GM12878 (cell line): Measurements from ENCODE around the gene UGGT2. TPM values are rescaled to one million over a fixed set of nuclear protein-coding genes. Genes with fewer than 3 reads are reported as not detected.

Experiments used
- CBFB ChIP-seq: IDR thresholded peaks from 2 replicates; pipeline ENCODE4 v1.6.1; 2016; ENCODE audit warnings: antibody characterized with exemption, low read depth
- ETV6 ChIP-seq, 2 experiments: fragments of 450-650 bp in 1 of 2; IDR thresholded peaks in 1 of 2; conservative IDR thresholded peaks in 1 of 2; 2 replicates each; pipeline ENCODE4 v1.6.1; 2014; ENCODE audit warnings: antibody characterized with exemption in 1 of 2, borderline replicate concordance in 1 of 2, low read depth in 1 of 2, mild to moderate bottlenecking in 1 of 2, moderate library complexity in 1 of 2
- FOXM1 ChIP-seq: IDR thresholded peaks from 2 replicates; pipeline ENCODE4 v1.6.1; 2012; ENCODE audit warnings: low read depth, mild to moderate bottlenecking, inconsistent platforms, low read length, moderate library complexity
- HDAC6 ChIP-seq: fragments of 200-600 bp; sonication (generic); IDR thresholded peaks from one replicate; pipeline ENCODE4 v1.8.0; 2017; ENCODE audit warnings: antibody characterized with exemption; ENCODE audit not compliant: unreplicated experiment
- IRF3 ChIP-seq: fragments of 450-650 bp; IDR thresholded peaks from 2 replicates; pipeline ENCODE4 v1.6.1; 2014; ENCODE audit warnings: mild to moderate bottlenecking
- TBL1XR1 ChIP-seq: IDR thresholded peaks from 2 replicates; pipeline ENCODE4 v1.6.1; 2012; ENCODE audit warnings: low read depth, low read length, improper control_type of control experiment
- TCF7 ChIP-seq: IDR thresholded peaks from 2 replicates; pipeline ENCODE4 v1.6.1; 2014; ENCODE audit warnings: antibody characterized with exemption, borderline replicate concordance
- USF2 ChIP-seq: IDR thresholded peaks from 2 replicates; pipeline ENCODE4 v1.6.1; 2011; ENCODE audit warnings: low read depth, low read length, improper control_type of control experiment, borderline replicate concordance
- WRNIP1 ChIP-seq: IDR thresholded peaks from 2 replicates; pipeline ENCODE4 v1.6.1; 2011; ENCODE audit warnings: low read depth, low read length, improper control_type of control experiment, borderline replicate concordance
- ZBTB11 ChIP-seq: fragments of 450-650 bp; formaldehyde crosslinking; IDR thresholded peaks from 2 replicates; pipeline ENCODE4 v1.5.0; 2022; ENCODE audit warnings: mild to moderate bottlenecking, missing genetic modification characterization
- polyA plus RNA-seq, 11 experiments: library from polyadenylated mRNA; depleted of rRNA in 4 of 11; unstranded in 6 of 11; stranded (reverse) in 5 of 11; fragments of >200 nt; fragmentation: Nextera tagmentation in 4 of 11; fragmentation: Illumina TruSeq in 1 of 11; extraction: Ambion mirVana in 4 of 11; extraction: Trizol in 1 of 11; gene quantifications; 1 replicate in 1 of 11; 2 replicates in 10 of 11; pipeline versions ENCODE4 v1.2.1 to v1.2.3, GENCODE V29; 2011 to 2016; ENCODE audit warnings: inconsistent platforms in 2 of 11, missing spikeins in 2 of 11, low read depth in 1 of 11
- total RNA-seq, 4 experiments: library from RNA; depleted of rRNA in 3 of 4; stranded (reverse); fragments of >200 nt in 3 of 4; fragmentation: Illumina TruSeq in 1 of 4; extraction: Trizol in 1 of 4; gene quantifications; 2 replicates each; pipeline versions ENCODE4 v1.2.1 to v1.2.3, GENCODE V29; 2013 to 2021
- TF ChIP-seq, protein P1 (sequence below): fragments of 150-350 bp; IDR thresholded peaks from 2 replicates; pipeline ENCODE4 v1.6.1; 2016; ENCODE audit warnings: low read depth, low read length

The UGGT2 gene
- total and polyA plus RNA-seq, 10 of the 15 experiments (the other 5 are each of a cell fraction or from before 2014, with no cell fraction given), result 4.9 to 29.0 (median 17.3) TPM

DNA sequence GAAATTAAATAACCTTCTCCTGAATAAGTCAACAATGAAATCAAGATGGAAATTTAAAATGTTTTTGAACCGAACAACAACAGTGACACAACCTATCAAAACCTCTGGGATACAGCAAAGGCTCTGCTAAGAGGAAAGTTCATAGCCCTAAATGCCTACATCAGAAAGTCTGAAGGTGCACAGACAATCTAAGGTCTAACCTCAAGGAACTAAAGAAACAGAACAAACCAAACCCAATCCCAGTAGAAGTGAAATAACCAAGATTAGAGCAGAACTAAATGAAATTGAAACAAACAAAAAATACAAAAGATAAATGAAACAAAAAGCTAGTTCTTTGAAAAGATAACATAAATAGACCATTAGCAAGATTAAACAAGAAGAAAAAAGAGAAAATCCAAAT, 9.0 kb downstream of the UGGT2 start (continued):
- TF ChIP-seq USF2, result no peak
- TF ChIP-seq TCF7, result no peak
- no peak for TF ChIP-seq FOXM1
- TF ChIP-seq HDAC6, result no peak
- no peak for TF ChIP-seq ETV6 (conservative IDR thresholded peaks at IDR 0.05 in 1 of 2, IDR thresholded peaks at IDR 0.05 in 1 of 2; ENCODE audit: borderline replicate concordance in 1 of 2, low read depth in 1 of 2)
- no peak for TF ChIP-seq WRNIP1
- TF ChIP-seq, protein P1, sequence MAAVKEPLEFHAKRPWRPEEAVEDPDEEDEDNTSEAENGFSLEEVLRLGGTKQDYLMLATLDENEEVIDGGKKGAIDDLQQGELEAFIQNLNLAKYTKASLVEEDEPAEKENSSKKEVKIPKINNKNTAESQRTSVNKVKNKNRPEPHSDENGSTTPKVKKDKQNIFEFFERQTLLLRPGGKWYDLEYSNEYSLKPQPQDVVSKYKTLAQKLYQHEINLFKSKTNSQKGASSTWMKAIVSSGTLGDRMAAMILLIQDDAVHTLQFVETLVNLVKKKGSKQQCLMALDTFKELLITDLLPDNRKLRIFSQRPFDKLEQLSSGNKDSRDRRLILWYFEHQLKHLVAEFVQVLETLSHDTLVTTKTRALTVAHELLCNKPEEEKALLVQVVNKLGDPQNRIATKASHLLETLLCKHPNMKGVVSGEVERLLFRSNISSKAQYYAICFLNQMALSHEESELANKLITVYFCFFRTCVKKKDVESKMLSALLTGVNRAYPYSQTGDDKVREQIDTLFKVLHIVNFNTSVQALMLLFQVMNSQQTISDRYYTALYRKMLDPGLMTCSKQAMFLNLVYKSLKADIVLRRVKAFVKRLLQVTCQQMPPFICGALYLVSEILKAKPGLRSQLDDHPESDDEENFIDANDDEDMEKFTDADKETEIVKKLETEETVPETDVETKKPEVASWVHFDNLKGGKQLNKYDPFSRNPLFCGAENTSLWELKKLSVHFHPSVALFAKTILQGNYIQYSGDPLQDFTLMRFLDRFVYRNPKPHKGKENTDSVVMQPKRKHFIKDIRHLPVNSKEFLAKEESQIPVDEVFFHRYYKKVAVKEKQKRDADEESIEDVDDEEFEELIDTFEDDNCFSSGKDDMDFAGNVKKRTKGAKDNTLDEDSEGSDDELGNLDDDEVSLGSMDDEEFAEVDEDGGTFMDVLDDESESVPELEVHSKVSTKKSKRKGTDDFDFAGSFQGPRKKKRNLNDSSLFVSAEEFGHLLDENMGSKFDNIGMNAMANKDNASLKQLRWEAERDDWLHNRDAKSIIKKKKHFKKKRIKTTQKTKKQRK, result no peak
- no peak for TF ChIP-seq TBL1XR1
- TF ChIP-seq CBFB, result no peak
- no peak for TF ChIP-seq IRF3
- TF ChIP-seq ZBTB11 (CRISPR knock-in tag), result no peak
